Measurements from ENCODE around the gene LGALS8.

The LGALS8 gene

GRCh38 chr1:236589531-236589930 lies 65.7 kb downstream of the LGALS8 start:
- Histone ChIP-seq H3K27ac (no peak overlapping the region), H3K4me3 (no peak overlapping the region)
- TF ChIP-seq CTCF (IDR thresholded peaks at IDR 0.05) = no peak
- no peak for DNase-seq (ENCODE audit: low spot score)

GRCh38 chr1:236590553-236591150 lies 66.9 kb downstream of the LGALS8 start:
- TF ChIP-seq CTCF (IDR thresholded peaks at IDR 0.05) = no peak
- H3K4me3 ChIP-seq = no peak overlapping the region
- H3K27ac ChIP-seq = no peak overlapping the region
- DNase-seq (ENCODE audit: low spot score) = no peak

DNA sequence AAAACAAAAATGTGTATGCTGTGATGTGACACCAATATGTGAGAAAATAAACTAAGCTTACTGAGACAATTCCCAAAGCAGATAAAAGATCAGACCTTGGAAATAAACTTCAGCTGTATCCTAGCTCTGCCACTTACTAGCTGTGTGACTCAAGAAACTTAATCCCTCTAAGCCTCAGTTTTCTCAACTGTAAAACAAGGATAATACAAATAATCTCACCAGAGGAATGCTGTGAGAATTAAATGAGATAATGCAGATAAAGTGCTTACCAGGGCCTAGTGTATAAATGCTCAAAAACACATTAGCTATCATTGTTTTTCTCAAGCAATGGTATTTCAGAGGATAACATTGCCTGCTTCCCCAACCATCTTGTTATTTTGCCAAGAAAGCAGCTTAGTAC lies 78.4 kb downstream of the LGALS8 start:
- TF ChIP-seq CTCF (IDR thresholded peaks at IDR 0.05) = no peak
- no peak overlapping the region for H3K4me3 ChIP-seq
- DNase-seq (ENCODE audit: low spot score) = no peak
- no peak overlapping the region for H3K27ac ChIP-seq

Measured in coronary artery (tissue), 2 donors.